Suprapubic skin (tissue), 4 donors: ENCODE results near the gene LRIT2.

Source experiments
- EP300 ChIP-seq: sonication (generic); formaldehyde crosslinking; IDR thresholded peaks from one replicate; pipeline ENCODE4 v1.6.1; 2017; ENCODE audit warnings: antibody characterized with exemption
- POLR2A ChIP-seq, 2 donors: fragments of 450-650 bp; IDR thresholded peaks; one replicate each; pipeline ENCODE4 v1.6.1; 2017; ENCODE audit warnings: antibody characterized with exemption in 2 of 2, mild to moderate bottlenecking in 2 of 2, moderate library complexity in 2 of 2
- POLR2AphosphoS5 ChIP-seq, 3 donors: sonication (generic); formaldehyde crosslinking; IDR thresholded peaks; one replicate each; pipeline ENCODE4 v1.6.1; 2017; ENCODE audit warnings: antibody characterized with exemption in 3 of 3
- TF ChIP-seq, protein P1 (sequence below), 2 donors: fragments of 200-600 bp in 1 of 2; fragments of 450-650 bp in 1 of 2; sonication (generic) in 1 of 2; IDR thresholded peaks; one replicate each; pipeline ENCODE4 v1.5.1; 2016 to 2019; ENCODE audit warnings: antibody characterized with exemption in 2 of 2, mild to moderate bottlenecking in 1 of 2, moderate library complexity in 1 of 2

DNA sequence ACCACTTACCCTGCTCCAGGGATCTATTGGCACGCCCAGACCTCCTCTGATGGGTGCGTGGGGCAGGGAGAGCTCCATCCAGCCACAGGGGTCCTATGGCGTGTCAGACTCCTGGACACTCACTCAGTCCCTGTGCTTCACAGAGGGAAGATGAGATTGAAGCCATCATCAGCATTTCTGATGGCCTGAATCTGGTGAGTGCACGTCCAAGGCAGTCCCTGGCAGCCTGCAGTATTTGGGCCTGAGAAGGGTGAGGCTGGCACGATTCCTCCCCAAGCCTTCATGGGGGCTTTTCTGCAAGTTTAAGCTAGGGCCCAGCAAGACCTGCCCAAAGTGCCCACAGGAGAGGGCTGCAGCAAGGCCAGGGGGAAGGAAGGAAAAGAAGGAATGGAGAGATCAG lies 27.7 kb downstream of the LRIT2 start:
- TF ChIP-seq POLR2AphosphoS5 (IDR thresholded peaks at IDR 0.05), result no peak
- TF ChIP-seq, protein P1, sequence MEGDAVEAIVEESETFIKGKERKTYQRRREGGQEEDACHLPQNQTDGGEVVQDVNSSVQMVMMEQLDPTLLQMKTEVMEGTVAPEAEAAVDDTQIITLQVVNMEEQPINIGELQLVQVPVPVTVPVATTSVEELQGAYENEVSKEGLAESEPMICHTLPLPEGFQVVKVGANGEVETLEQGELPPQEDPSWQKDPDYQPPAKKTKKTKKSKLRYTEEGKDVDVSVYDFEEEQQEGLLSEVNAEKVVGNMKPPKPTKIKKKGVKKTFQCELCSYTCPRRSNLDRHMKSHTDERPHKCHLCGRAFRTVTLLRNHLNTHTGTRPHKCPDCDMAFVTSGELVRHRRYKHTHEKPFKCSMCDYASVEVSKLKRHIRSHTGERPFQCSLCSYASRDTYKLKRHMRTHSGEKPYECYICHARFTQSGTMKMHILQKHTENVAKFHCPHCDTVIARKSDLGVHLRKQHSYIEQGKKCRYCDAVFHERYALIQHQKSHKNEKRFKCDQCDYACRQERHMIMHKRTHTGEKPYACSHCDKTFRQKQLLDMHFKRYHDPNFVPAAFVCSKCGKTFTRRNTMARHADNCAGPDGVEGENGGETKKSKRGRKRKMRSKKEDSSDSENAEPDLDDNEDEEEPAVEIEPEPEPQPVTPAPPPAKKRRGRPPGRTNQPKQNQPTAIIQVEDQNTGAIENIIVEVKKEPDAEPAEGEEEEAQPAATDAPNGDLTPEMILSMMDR (IDR thresholded peaks at IDR 0.05), result no peak
- TF ChIP-seq POLR2A (IDR thresholded peaks at IDR 0.05), result no peak
- TF ChIP-seq EP300, result no peak
